IPS-18c (cell line): Measurements from ENCODE around the gene MORN1.

Experiments used
- H3K4me3 ChIP-seq: 2 replicates; pipeline ENCODE4 v1.7.0; 2013; ENCODE audit warnings: low read depth, mild to moderate bottlenecking, low read length, moderate library complexity; ENCODE audit not compliant: insufficient read depth
- H3K9me3 ChIP-seq: one replicate; pipeline ENCODE4 v1.6.1; 2013; ENCODE audit warnings: mild to moderate bottlenecking, low read length, moderate library complexity; ENCODE audit not compliant: control insufficient read depth, insufficient read depth

The MORN1 gene

GRCh38 chr1:2409745-2410144, 18.4 kb upstream of the MORN1 start:
- no peaks in the 10 kb centered on the region for H3K9me3 ChIP-seq
- no peak overlapping the region for H3K4me3 ChIP-seq

- no peak overlapping the region for H3K4me3 ChIP-seq
- H3K9me3 ChIP-seq, result no peaks in the 10 kb centered on the region
These were observed 17.5 kb upstream of the MORN1 start for GRCh38 chr1:2408859-2409276.

DNA sequence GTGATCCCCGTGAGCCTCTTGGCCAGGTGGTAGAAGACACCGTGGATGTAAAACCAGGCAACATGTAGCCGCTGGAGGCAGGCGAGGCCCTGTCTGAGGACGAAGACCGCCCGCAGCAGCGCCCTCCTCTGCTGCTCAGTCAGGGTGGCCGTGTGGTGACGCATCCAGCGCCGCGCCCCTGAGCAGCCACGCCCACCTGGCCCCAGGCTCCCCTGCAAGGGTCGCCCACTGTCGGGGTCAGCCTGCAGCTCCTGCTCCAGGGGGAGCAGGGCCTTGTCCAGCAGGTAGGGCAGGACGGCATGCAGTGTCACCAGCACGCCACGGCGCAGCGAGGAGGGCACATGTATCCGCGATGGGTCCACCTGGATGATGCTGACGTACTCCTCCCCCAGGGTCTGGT, 17.1 kb upstream of the MORN1 start:
- Histone ChIP-seq H3K4me3 (no peak overlapping the region), H3K9me3 (no peaks in the 10 kb centered on the region)

GRCh38 chr1:2407991-2408275, 16.6 kb upstream of the MORN1 start:
- no peaks in the 10 kb centered on the region for H3K9me3 ChIP-seq
- H3K4me3 ChIP-seq, result no peak overlapping the region

GRCh38 chr1:2407166-2407990, 16.0 kb upstream of the MORN1 start:
- no peaks in the 10 kb centered on the region for H3K9me3 ChIP-seq
- H3K4me3 ChIP-seq, result no peak overlapping the region

GRCh38 chr1:2406451-2407041, 15.2 kb upstream of the MORN1 start:
- Histone ChIP-seq H3K4me3 (no peak overlapping the region), H3K9me3 (no peaks in the 10 kb centered on the region)

GRCh38 chr1:2405588-2406295, 14.4 kb upstream of the MORN1 start:
- Histone ChIP-seq H3K4me3 (no peak overlapping the region), H3K9me3 (no peaks in the 10 kb centered on the region)

DNA sequence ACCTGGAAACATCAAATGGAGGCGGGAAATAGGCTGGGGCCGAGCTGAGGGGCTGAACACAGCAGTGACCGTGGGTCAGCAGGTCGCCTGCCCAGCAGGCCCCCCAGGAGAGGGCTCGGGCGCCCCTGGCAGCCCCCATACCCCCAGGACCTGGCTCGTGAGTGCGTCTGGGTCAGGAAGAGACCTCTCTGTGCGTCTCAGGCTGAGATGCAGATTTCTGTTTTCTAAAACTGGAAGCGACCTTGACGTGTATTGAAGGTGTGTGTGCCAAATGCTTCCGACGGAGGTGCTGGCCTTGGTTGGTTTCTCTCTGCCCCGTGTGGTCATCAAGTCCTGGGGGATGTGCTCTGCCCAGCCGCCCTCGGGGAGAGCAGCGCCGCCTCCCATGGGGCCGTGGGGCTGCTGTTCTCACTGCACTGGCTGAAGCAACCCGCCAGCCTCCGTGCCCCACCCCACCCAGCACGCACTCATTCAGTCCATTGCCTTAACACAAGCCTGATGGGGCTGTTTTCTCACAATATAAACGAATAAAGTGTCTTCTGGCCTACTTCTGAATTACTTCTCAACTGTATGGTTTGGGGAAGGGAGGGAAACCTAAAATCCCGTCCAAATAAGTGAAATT, 13.6 kb upstream of the MORN1 start:
- no peak overlapping the region for H3K4me3 ChIP-seq
- no peaks in the 10 kb centered on the region for H3K9me3 ChIP-seq

DNA sequence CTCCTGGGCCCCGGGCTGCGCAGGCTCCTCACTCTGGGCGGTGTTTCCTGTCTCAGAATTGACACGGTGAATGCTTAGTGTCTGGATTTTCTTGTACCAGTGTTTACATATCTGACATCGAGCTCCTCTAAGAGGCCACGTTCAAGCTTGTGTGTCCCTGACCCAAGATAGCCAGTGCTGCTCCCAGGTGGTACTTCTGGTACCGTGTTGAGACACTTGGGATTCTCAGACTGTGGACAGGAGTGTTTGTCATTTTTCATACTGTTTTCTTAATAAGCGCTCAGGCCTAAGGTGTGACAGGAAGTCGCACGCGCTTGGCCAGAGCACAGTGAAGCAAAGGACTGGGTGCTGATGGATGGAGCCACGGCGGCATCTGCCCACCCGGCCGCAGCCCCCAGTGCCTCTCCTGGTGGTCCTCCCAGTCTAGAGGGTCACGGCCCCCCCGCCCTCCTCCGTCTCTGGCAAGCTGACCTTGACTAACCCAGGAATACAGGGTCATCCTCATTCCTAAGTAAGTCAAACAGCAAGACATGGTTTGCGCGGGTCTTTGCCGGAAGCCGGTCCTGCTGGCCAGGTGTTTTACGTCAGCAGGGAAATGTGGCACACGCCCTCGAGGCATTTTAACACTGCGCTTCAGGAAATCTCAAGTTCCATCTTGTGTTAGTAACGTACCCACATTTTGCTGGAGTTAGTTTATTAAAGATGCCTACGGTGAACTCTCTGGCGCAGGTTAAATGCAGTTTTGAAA, 13.0 kb upstream of the MORN1 start:
- Histone ChIP-seq H3K9me3 (no peaks in the 10 kb centered on the region), H3K4me3 (no peak overlapping the region)

DNA sequence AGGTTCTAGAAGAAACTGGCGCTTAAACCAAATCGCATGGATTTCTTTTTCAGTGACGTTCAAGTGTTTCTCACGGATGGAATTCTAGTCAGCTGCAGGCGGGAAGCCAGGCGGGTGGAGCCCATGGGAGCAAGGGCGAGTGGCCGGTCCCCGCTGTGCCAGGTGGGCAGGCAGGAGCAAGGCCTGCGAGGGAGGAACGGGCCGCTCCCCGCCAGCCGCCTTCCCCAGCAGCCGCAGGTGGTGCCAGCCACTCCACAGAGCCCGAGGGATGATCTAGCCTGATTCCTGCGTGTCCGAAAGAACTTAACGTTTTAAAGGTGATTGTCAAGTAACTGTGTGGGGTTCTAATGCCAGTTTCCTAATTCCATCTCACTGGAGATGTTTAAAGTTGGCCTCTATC, 11.9 kb upstream of the MORN1 start:
- H3K9me3 ChIP-seq, result no peaks in the 10 kb centered on the region

GRCh38 chr1:2402420-2402819, 11.1 kb upstream of the MORN1 start:
- Histone ChIP-seq H3K9me3 (no peaks in the 10 kb centered on the region), H3K4me3 (no peak overlapping the region)

More for the DNA sequence above, 11.9 kb upstream of the MORN1 start:
- H3K4me3 ChIP-seq, result no peak overlapping the region

DNA sequence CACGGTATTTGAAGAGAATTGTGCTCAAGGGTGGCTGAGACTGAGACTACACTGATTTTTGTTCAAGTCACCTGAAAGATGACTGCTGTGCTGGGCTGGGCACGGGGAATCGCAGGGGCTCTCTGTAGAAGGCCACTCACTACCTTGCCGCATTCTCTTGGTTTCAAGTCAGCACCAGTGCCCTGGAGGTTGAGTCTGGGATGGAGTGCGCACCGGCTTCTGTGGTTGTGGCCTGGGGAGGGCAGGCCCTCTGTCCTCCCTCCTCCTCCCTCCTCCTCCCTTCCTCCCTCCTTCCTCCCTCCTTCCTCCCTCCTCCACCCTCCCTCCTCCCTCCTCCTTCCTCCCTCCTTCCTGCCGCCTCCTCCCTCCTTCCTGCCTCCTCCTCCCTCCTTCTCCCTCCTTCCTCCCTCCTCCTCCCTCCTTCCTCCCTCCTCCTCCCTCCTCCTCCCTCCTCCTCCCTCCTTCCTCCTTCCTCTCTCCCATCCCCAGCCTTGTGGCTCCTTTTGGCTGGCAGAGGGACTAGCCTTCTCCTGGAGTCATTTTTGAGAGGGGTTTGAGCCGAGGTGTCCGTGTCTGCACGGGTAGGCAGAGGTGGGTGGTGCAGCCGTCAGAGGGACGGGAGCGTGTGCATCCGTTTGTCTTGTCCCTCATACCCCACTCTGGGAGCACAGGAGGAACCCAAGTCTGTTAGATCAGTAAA, 9.7 kb upstream of the MORN1 start:
- no peak overlapping the region for H3K4me3 ChIP-seq
- H3K9me3 ChIP-seq, result no peaks in the 10 kb centered on the region

DNA sequence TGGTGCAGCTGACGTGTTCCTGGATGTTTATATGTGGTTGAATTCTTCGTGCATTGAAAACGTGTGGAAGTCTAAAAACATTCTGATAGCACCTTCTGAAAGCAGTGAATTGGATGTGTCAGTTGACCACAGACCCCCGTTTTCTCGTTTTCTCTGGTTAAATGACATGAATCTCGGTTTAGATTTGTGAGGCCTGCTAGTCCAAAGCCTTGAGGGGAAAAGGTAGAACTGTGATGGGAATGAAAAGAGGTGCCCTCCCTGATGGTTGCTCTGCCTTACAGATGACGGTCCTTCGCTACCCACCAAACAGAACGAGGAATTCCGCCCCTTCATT, 9.2 kb upstream of the MORN1 start:
- H3K4me3 ChIP-seq, result no peak overlapping the region
- H3K9me3 ChIP-seq, result no peaks in the 10 kb centered on the region

- Histone ChIP-seq H3K9me3 (no peaks in the 10 kb centered on the region), H3K4me3 (no peak overlapping the region)
These were observed 8.7 kb upstream of the MORN1 start for GRCh38 chr1:2399890-2400575.

GRCh38 chr1:2398871-2399270, 7.5 kb upstream of the MORN1 start:
- no peak overlapping the region for H3K4me3 ChIP-seq
- H3K9me3 ChIP-seq, result no peaks in the 10 kb centered on the region

DNA sequence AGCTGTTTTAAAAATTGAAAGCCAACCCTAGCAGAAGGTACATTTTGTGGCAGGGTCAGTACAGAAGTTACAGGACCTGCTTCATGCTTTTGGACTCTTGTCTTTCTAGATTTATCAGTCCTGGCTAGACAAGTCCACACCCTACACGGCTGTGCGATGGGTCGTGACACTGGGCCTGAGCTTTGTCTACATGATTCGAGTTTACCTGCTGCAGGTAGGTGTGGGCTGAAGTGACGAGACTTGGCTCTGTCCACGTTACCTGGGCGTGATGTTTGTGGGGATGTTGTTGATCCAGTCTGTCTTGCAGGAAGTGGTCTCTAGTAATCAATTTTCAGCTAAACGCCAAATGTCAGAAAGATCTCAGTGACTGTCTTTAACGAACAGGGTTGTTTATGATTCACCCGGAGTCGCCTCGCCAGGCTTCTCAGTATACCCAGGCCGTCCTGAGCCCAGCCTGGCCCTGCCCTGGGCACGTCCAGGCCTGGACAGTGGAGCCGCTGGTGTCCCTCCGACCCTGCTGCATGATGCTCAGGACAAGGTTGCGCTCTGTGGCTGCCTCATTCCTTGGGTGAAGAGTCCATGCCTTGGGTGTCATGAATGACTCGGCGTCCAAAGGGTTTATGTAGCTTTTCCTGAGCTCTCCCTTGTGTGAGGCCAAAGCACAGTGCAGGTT, 5.8 kb upstream of the MORN1 start:
- no peak overlapping the region for H3K4me3 ChIP-seq
- H3K9me3 ChIP-seq, result no peaks in the 10 kb centered on the region
